IMR-90 (cell line): ENCODE measurements around the gene CTSF. TPM values are rescaled to one million over a fixed set of nuclear protein-coding genes. Genes with fewer than 3 reads are reported as not detected.

ENCODE experiments used
- ATAC-seq: fragments of 200-7000 bp; cut with Tn5 transposase; 2 replicates; pipeline ENCODE4 v1.9.1; 2020; ENCODE audit warnings: low read depth, mild to moderate bottlenecking, moderate library complexity
- BruUV-seq: library from RNA; stranded (reverse); fragments of 400-500 nt; replicated peaks from 2 replicates; lab custom pipeline; 2021; lab: Mats Ljungman, UMichigan
- CTCF ChIA-PET: fragments of 300-600 bp; formaldehyde crosslinking; extraction: SDS; loops from one replicate; lab custom pipeline; 2021; ENCODE audit warnings: antibody characterized with exemption; lab: Yijun Ruan, JAX
- POLR2A ChIA-PET: fragments of 300-600 bp; sonication (Branson Sonifier 250); formaldehyde crosslinking; loops from one replicate; lab custom pipeline; 2022; ENCODE audit warnings: antibody characterized with exemption; ENCODE audit not compliant: unreplicated experiment; lab: Charles Lee
- DNase-seq: peaks from one replicate; pipeline ENCODE4 v3.0.0; 2013
- H2AFZ ChIP-seq: replicated peaks from 2 replicates; pipeline ENCODE3; 2013; ENCODE audit warnings: low read length, mild to moderate bottlenecking; ENCODE audit not compliant: poor library complexity
- H2AK5ac ChIP-seq: 2 replicates; pipeline ENCODE4 v1.6.1; 2013; ENCODE audit warnings: low read depth, low read length, inconsistent platforms
- H2AK9ac ChIP-seq: replicated peaks from 2 replicates; pipeline ENCODE3; 2013; ENCODE audit warnings: mild to moderate bottlenecking, low read depth, low read length, moderate library complexity; ENCODE audit not compliant: poor library complexity
- H2BK120ac ChIP-seq: 2 replicates; pipeline ENCODE4 v1.6.1; 2013; ENCODE audit warnings: low read depth, low read length, inconsistent platforms
- H2BK15ac ChIP-seq: 3 replicates; pipeline ENCODE4 v1.6.1; 2013; ENCODE audit warnings: low read depth, low read length, inconsistent platforms
- H2BK20ac ChIP-seq: 2 replicates; pipeline ENCODE4 v1.6.1; 2013; ENCODE audit warnings: low read depth, mild to moderate bottlenecking, inconsistent platforms, low read length, moderate library complexity
- H2BK5ac ChIP-seq: 2 replicates; pipeline ENCODE4 v1.6.1; 2013; ENCODE audit warnings: mild to moderate bottlenecking, low read depth, low read length, inconsistent platforms; ENCODE audit not compliant: poor library complexity, severe bottlenecking
- H3K14ac ChIP-seq: replicated peaks from 2 replicates; pipeline ENCODE4 v1.6.1; 2013; ENCODE audit warnings: low read depth, low read length, inconsistent platforms
- H3K18ac ChIP-seq: 2 replicates; pipeline ENCODE4 v1.6.1; 2013; ENCODE audit warnings: low read depth, low read length, control low read depth
- H3K23ac ChIP-seq: 2 replicates; pipeline ENCODE4 v1.6.1; 2013; ENCODE audit warnings: low read depth, low read length, inconsistent platforms
- H3K27ac ChIP-seq: 2 replicates; pipeline ENCODE4 v1.5.1; 2013; ENCODE audit warnings: mild to moderate bottlenecking, control low read depth, low read length; ENCODE audit not compliant: insufficient read depth
- H3K27me3 ChIP-seq: 2 replicates; pipeline ENCODE4 v1.6.1; 2013; ENCODE audit warnings: low read length; ENCODE audit not compliant: control insufficient read depth, insufficient read depth
- H3K36me3 ChIP-seq: 2 replicates; pipeline ENCODE4 v1.6.1; 2013; ENCODE audit warnings: low read length, mixed read lengths; ENCODE audit not compliant: control insufficient read depth, insufficient read depth
- H3K4ac ChIP-seq: 2 replicates; pipeline ENCODE4 v1.6.1; 2013; ENCODE audit warnings: low read depth, low read length, inconsistent platforms
- H3K4me1 ChIP-seq: 2 replicates; pipeline ENCODE4 v1.6.1; 2013; ENCODE audit warnings: low read length, mixed read lengths; ENCODE audit not compliant: control insufficient read depth, insufficient read depth
- H3K4me2 ChIP-seq: 2 replicates; pipeline ENCODE4 v1.6.1; 2013; ENCODE audit warnings: low read depth, mild to moderate bottlenecking, control low read depth, low read length, moderate library complexity
- H3K4me3 ChIP-seq: 2 replicates; pipeline ENCODE4 v1.5.1; 2013; ENCODE audit warnings: low read depth, mild to moderate bottlenecking, control low read depth, low read length, moderate library complexity; ENCODE audit not compliant: insufficient read depth
- H3K56ac ChIP-seq: 2 replicates; pipeline ENCODE4 v1.6.1; 2013; ENCODE audit warnings: low read length, inconsistent platforms; ENCODE audit not compliant: insufficient read depth; ENCODE audit errors: extremely low read depth
- H3K79me1 ChIP-seq, 2 experiments: 2 replicates each; pipeline ENCODE4 v1.6.1; 2013; ENCODE audit warnings: low read length in 2 of 2, inconsistent platforms in 1 of 2, low read depth in 1 of 2
- H3K9ac ChIP-seq: 2 replicates; pipeline ENCODE4 v1.6.1; 2013; ENCODE audit warnings: low read depth, low read length, control low read depth
- H3K9me1 ChIP-seq: 2 replicates; pipeline ENCODE4 v1.6.1; 2013; ENCODE audit warnings: low read length, inconsistent platforms; ENCODE audit not compliant: insufficient read depth
- H3K9me3 ChIP-seq: 2 replicates; pipeline ENCODE4 v1.6.1; 2013; ENCODE audit warnings: low read length; ENCODE audit not compliant: control insufficient read depth, insufficient read depth
- H4K20me1 ChIP-seq: 2 replicates; pipeline ENCODE4 v1.6.1; 2013; ENCODE audit warnings: low read length, inconsistent platforms; ENCODE audit not compliant: insufficient read depth
- H4K5ac ChIP-seq: 2 replicates; pipeline ENCODE4 v1.6.1; 2013; ENCODE audit warnings: mild to moderate bottlenecking, low read depth, low read length, control low read depth
- H4K8ac ChIP-seq, 2 experiments: 2 replicates each; pipeline ENCODE4 v1.6.1; 2013; ENCODE audit warnings: low read depth in 2 of 2, low read length in 2 of 2, control low read depth in 1 of 2, inconsistent platforms in 1 of 2
- H4K91ac ChIP-seq: 2 replicates; pipeline ENCODE4 v1.6.1; 2013; ENCODE audit warnings: low read depth, low read length, inconsistent platforms; ENCODE audit not compliant: insufficient read depth
- CEBPB ChIP-seq: IDR thresholded peaks from 2 replicates; pipeline ENCODE4 v1.6.1; 2012; ENCODE audit warnings: low read depth, low read length, improper control_type of control experiment
- CHD1 ChIP-seq: IDR thresholded peaks from 2 replicates; pipeline ENCODE4 v1.6.1; 2012; ENCODE audit warnings: low read depth, low read length, improper control_type of control experiment
- CTCF ChIP-seq: conservative IDR thresholded peaks from 2 replicates; pipeline ENCODE4 v1.5.1; 2012; ENCODE audit warnings: mild to moderate bottlenecking, low read depth, low read length, improper control_type of control experiment
- ELK1 ChIP-seq: fragments of 150-350 bp; IDR thresholded peaks from 2 replicates; pipeline ENCODE4 v1.6.1; 2016; ENCODE audit warnings: low read depth, mild to moderate bottlenecking, low read length, moderate library complexity, borderline replicate concordance
- FOS ChIP-seq: fragments of 150-350 bp; IDR thresholded peaks from 2 replicates; pipeline ENCODE4 v1.6.1; 2016; ENCODE audit warnings: low read depth, low read length
- MXI1 ChIP-seq: IDR thresholded peaks from 2 replicates; pipeline ENCODE4 v1.6.1; 2012; ENCODE audit warnings: low read depth, mild to moderate bottlenecking, low read length, moderate library complexity, borderline replicate concordance
- NFE2L2 ChIP-seq: fragments of 150-350 bp; IDR thresholded peaks from 2 replicates; pipeline ENCODE4 v1.6.1; 2016; ENCODE audit warnings: low read depth, mild to moderate bottlenecking, low read length
- SMC3 ChIP-seq: fragments of 150-350 bp; IDR thresholded peaks from 2 replicates; pipeline ENCODE4 v1.6.1; 2016; ENCODE audit warnings: low read depth, mild to moderate bottlenecking, antibody characterized with exemption, low read length, moderate library complexity
- WGBS, 2 experiments: methylation state at CpG; one replicate each; pipeline versions ENCODE4 v1.1.5 to v1.1.7; 2013; ENCODE audit warnings: missing lambda C conversion rate in 2 of 2; ENCODE audit not compliant: insufficient read length in 1 of 2; ENCODE audit errors: extremely low coverage in 2 of 2; 5-methylcytosine and 5-hydroxymethylcytosine counted together
- dilution Hi-C: fragments of 300-500 bp; cut with HindIII; formaldehyde crosslinking; loops from one replicate; pipeline ENCODE4 v1.14.3; 2018; ENCODE audit warnings: low sequenced_read_pairs; ENCODE audit not compliant: unreplicated experiment
- in situ Hi-C: fragments of 300-500 bp; cut with MboI; formaldehyde crosslinking; loops from 3 replicates; pipeline ENCODE4 v1.14.3; 2019; ENCODE audit warnings: low sequenced_read_pairs, inconsistent platforms, mixed read lengths
- intact Hi-C: fragments of 100-400 bp; cut with micrococcal nuclease; formaldehyde crosslinking; loops from 2 replicates; pipeline ENCODE4 v1.10.0; 2022
- polyA plus RNA-seq, 3 experiments: library from polyadenylated mRNA; depleted of rRNA; stranded (reverse); fragments of >200 nt; gene quantifications; 2 replicates each; pipeline ENCODE4 v1.2.3, GENCODE V29; 2012; ENCODE audit warnings: low replicate concordance in 1 of 3
- total RNA-seq: library from RNA; depleted of rRNA; stranded (reverse); fragments of >200 nt; gene quantifications from 2 replicates; pipeline ENCODE4 v1.2.3, GENCODE V29; 2012

CTSF gene
- total and polyA plus RNA-seq, 2 of the 4 experiments (the other 2 are of a cell fraction) = 4.1 to 16.0 TPM

GRCh38 chr11:66561178-66561974 is 7.0 kb downstream of the CTSF start:
- H2BK120ac ChIP-seq = no peak overlapping the region
- H3K4me3 ChIP-seq = no peak overlapping the region
- H4K91ac ChIP-seq = no peak overlapping the region
- H2BK15ac ChIP-seq = no peak overlapping the region
- H3K36me3 ChIP-seq = peaks cover 3% of the 10 kb centered on the region; the same call in 1 of the 2 replicates
- ChIA-PET POLR2A (no interaction called here), CTCF (no interaction called here)
- H3K18ac ChIP-seq = no peak overlapping the region
- H3K27ac ChIP-seq = no peak overlapping the region
- peaks cover 22% of the 10 kb centered on the region for H3K27me3 ChIP-seq
- H3K9me1 ChIP-seq = peaks cover 4% of the 10 kb centered on the region; the same call in 1 of the 2 replicates
- H4K20me1 ChIP-seq = no peaks in the 10 kb centered on the region
- H4K5ac ChIP-seq = no peak overlapping the region
- no peak overlapping the region for H3K14ac ChIP-seq
- no peak overlapping the region for H2AK5ac ChIP-seq
- no peak overlapping the region for H2AK9ac ChIP-seq
- no peak overlapping the region for H3K9ac ChIP-seq
- intact Hi-C loops (no loop called here), dilution Hi-C loops (no loop called here), in situ Hi-C loops (no loop called here)
- H4K8ac ChIP-seq = no peak overlapping the region
- ATAC-seq = no peak
- H3K23ac ChIP-seq = no peak overlapping the region
- no TSS peak for BruUV-seq
- H2AFZ ChIP-seq = no peak overlapping the region
- H2BK5ac ChIP-seq = no peak overlapping the region
- peaks cover 2% of the 10 kb centered on the region; the same call in 1 of the 2 replicates for H3K4me1 ChIP-seq
- H3K56ac ChIP-seq = no peak overlapping the region
- no peaks in the 10 kb centered on the region for H3K79me1 ChIP-seq
- TF ChIP-seq CHD1 (no peak), FOS (no peak), MXI1 (no peak), CTCF (no peak), CEBPB (no peak), SMC3 (no peak), ELK1 (no peak), NFE2L2 (no peak)
- 64% methylated on average over 3 of the region's 14 CpGs; no CpG with 5 or more reads in 1 of the 2 experiments for WGBS, 2 experiments
- no peak overlapping the region for H3K4ac ChIP-seq
- H2BK20ac ChIP-seq = no peak overlapping the region
- no peak for DNase-seq
- no peak overlapping the region for H3K4me2 ChIP-seq
- H3K9me3 ChIP-seq = no peaks in the 10 kb centered on the region
